GM23338 (cell line): ENCODE results near the gene MFN1. TPM values are rescaled to one million over a fixed set of nuclear protein-coding genes. Genes with fewer than 3 reads are reported as not detected.

ENCODE experiments used
- ATAC-seq: fragments of 200-7000 bp; cut with Tn5 transposase; 3 replicates; pipeline ENCODE4 v1.9.1; 2020
- DNase-seq: peaks from one replicate; pipeline ENCODE4 v3.0.0-alpha.2; 2015; ENCODE audit warnings: low spot score
- H2AFZ ChIP-seq: fragments of 200-600 bp; sonication (generic); 2 replicates; pipeline ENCODE4 v1.8.0; 2016; ENCODE audit warnings: antibody characterized with exemption, mild to moderate bottlenecking, moderate library complexity
- H3F3A ChIP-seq: fragments of 200-600 bp; sonication (generic); replicated peaks from 2 replicates; pipeline ENCODE4 v1.8.0; 2017; ENCODE audit warnings: antibody characterized with exemption, mixed run types, low read depth
- H3K27ac ChIP-seq: fragments of 200-600 bp; sonication (generic); 2 replicates; pipeline ENCODE4 v1.6.1; 2016; ENCODE audit warnings: low read depth
- H3K27me3 ChIP-seq: fragments of 200-600 bp; sonication (generic); 2 replicates; pipeline ENCODE4 v1.8.0; 2016; ENCODE audit warnings: mild to moderate bottlenecking, mixed run types, moderate library complexity; ENCODE audit not compliant: insufficient read depth
- H3K36me3 ChIP-seq: fragments of 200-600 bp; sonication (generic); 2 replicates; pipeline ENCODE4 v1.8.0; 2016; ENCODE audit warnings: mild to moderate bottlenecking; ENCODE audit not compliant: insufficient read depth
- H3K4me1 ChIP-seq: fragments of 200-600 bp; sonication (generic); 2 replicates; pipeline ENCODE4 v1.8.0; 2016; ENCODE audit warnings: mild to moderate bottlenecking, moderate library complexity; ENCODE audit not compliant: insufficient read depth
- H3K4me2 ChIP-seq: fragments of 200-600 bp; sonication (generic); 2 replicates; pipeline ENCODE4 v1.7.1; 2017; ENCODE audit warnings: mixed run types
- H3K4me3 ChIP-seq: fragments of 200-600 bp; sonication (generic); 2 replicates; pipeline ENCODE4 v1.6.1; 2016; ENCODE audit warnings: mixed run types
- H3K79me2 ChIP-seq: fragments of 200-600 bp; sonication (generic); replicated peaks from 2 replicates; pipeline ENCODE4 v1.8.0; 2017; ENCODE audit warnings: mild to moderate bottlenecking; ENCODE audit not compliant: insufficient read depth
- H3K9me2 ChIP-seq: fragments of 200-600 bp; sonication (generic); 2 replicates; pipeline ENCODE4 v1.8.0; 2017; ENCODE audit not compliant: insufficient read depth
- H4K20me1 ChIP-seq: fragments of 200-600 bp; sonication (generic); replicated peaks from 2 replicates; pipeline ENCODE4 v1.8.0; 2017; ENCODE audit warnings: mild to moderate bottlenecking; ENCODE audit not compliant: insufficient read depth
- H3K27ac Mint-ChIP-seq: 2 replicates; pipeline ENCODE4 v1.8.0; 2020; ENCODE audit warnings: inconsistent platforms, mild to moderate bottlenecking, moderate library complexity, mixed read lengths
- H3K27me3 Mint-ChIP-seq: 3 replicates; pipeline ENCODE4 v1.8.0; 2022; ENCODE audit warnings: low read depth, mild to moderate bottlenecking, moderate library complexity, mixed read lengths, inconsistent platforms; ENCODE audit not compliant: insufficient read depth, poor library complexity
- H3K36me3 Mint-ChIP-seq: 3 replicates; pipeline ENCODE4 v1.8.0; 2021; ENCODE audit warnings: low read depth, mild to moderate bottlenecking, inconsistent platforms, moderate library complexity, mixed read lengths
- H3K4me1 Mint-ChIP-seq: 3 replicates; pipeline ENCODE4 v1.8.0; 2020; ENCODE audit warnings: mild to moderate bottlenecking, inconsistent platforms, mixed read lengths
- H3K4me3 Mint-ChIP-seq: 3 replicates; pipeline ENCODE4 v1.8.0; 2021; ENCODE audit warnings: moderate library complexity, mild to moderate bottlenecking, inconsistent platforms, mixed read lengths
- H3K9me3 Mint-ChIP-seq: 3 replicates; pipeline ENCODE4 v1.8.0; 2020; ENCODE audit warnings: moderate library complexity, mild to moderate bottlenecking, inconsistent platforms, mixed read lengths
- CREB1 ChIP-seq: fragments of 250-450 bp; sonication (Bioruptor Pico); IDR thresholded peaks from 2 replicates; pipeline ENCODE4 v1.5.0; 2020; ENCODE audit warnings: low read depth, mild to moderate bottlenecking, moderate library complexity
- JUNB ChIP-seq: IDR thresholded peaks from one replicate; pipeline ENCODE4 v1.6.1; 2016; ENCODE audit warnings: antibody characterized with exemption; ENCODE audit not compliant: unreplicated experiment
- NANOG ChIP-seq: IDR thresholded peaks from 2 replicates; pipeline ENCODE4 v1.6.1; 2016; ENCODE audit warnings: antibody characterized with exemption, borderline replicate concordance
- POLR2AphosphoS5 ChIP-seq: IDR thresholded peaks from 2 replicates; pipeline ENCODE4 v1.6.1; 2016; ENCODE audit warnings: antibody characterized with exemption, low read depth
- ZNF114 ChIP-seq: fragments of 250-450 bp; sonication (Bioruptor Pico); IDR thresholded peaks from 2 replicates; pipeline ENCODE4 v1.5.0; 2020; ENCODE audit warnings: mild to moderate bottlenecking, moderate library complexity
- ZNF331 ChIP-seq: fragments of 250-450 bp; sonication (Bioruptor Pico); IDR thresholded peaks from 2 replicates; pipeline ENCODE4 v1.5.0; 2020; ENCODE audit warnings: low read depth, mild to moderate bottlenecking, moderate library complexity
- long read RNA-seq: library from polyadenylated mRNA; unstranded; transcript quantifications from one replicate; pipeline ENCODE4 v2.0.0, GENCODE V29; 2020; ENCODE audit not compliant: unreplicated experiment
- polyA plus RNA-seq: library from polyadenylated mRNA; unstranded; fragments of >200 nt; fragmentation: Nextera tagmentation; extraction: Ambion mirVana; gene quantifications from 2 replicates; pipeline ENCODE4 v1.2.1, GENCODE V29; 2016
- total RNA-seq: library from RNA; depleted of rRNA; stranded (reverse); fragments of >200 nt; shearing (Covaris generic); gene quantifications from 2 replicates; pipeline ENCODE4 v1.2.3, GENCODE V29; 2014; rRNA removed
- TF ChIP-seq, protein P1 (sequence below): IDR thresholded peaks from 2 replicates; pipeline ENCODE4 v1.6.1; 2016; ENCODE audit warnings: antibody characterized with exemption
- TF ChIP-seq, protein P2 (sequence below): IDR thresholded peaks from one replicate; pipeline ENCODE4 v1.6.1; 2018; ENCODE audit warnings: antibody characterized with exemption; ENCODE audit not compliant: unreplicated experiment

Gene MFN1
- total RNA-seq (31.4 and 36.2 TPM in 2 replicates), polyA plus RNA-seq (12.6 and 16.1 TPM in 2 replicates)
- long read RNA-seq, partial matches to known transcripts = 4 of 5 reads
- long read RNA-seq, other reads (novel, unspliced or antisense) = 1 of 5 reads

DNA sequence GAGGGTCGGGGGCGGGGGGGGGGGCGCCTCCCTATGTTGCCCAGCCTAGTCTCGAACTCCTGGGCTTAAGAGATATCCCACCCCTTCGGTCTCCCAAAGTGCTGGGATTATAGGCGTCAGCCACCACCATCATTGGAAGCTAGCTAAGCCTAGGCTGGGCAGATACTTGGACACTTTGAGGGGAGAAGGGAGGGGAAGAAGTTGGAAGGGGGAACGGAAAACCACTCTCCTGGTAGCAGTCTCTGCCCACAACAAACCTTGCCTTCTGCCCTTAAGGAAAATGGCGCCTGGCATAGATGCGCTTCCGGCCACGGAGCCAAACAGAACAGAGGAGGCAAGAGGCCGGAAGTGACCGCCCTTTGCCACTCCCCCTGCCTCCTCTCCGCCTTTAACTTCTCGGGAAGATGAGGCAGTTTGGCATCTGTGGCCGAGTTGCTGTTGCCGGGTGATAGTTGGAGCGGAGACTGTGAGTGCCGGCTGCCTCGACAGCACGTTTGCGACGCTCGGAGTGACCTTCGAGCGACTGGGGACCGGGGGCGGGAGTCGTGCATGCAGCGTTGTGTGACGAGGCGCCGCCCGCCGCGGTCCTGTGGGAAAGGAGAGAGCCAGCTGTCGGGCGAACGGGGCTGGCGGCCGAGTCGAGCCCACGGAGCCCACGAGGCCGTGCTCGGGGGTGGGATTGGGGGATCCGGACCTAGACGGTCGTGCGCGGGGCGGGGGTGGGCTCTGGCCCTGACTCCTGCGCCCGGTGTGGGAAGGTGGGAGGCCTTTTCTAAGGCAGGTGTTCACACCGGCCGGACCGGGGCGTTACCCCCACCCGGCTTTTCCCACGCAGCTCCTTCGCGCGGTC lies at the start of gene MFN1:
TSS of gene MFN1 (plus strand) at position 365 of the 850 bp plus-strand sequence. CDS start 1,143 bp downstream, outside the sequence.
- Histone ChIP-seq H3K9me2 (no peaks in the 10 kb centered on the region), H3K27me3 (no peaks in the 10 kb centered on the region), H3K79me2 (peaks cover 17% of the 10 kb centered on the region), H2AFZ (peak within 1 kb of the TSS; percentile 88), H3K4me3 (peak within 1 kb of the TSS; percentile 71), H3K4me2 (peak within 1 kb of the TSS; percentile 96), H3K27ac (peak within 1 kb of the TSS; percentile 91), H3K36me3 (peaks cover 16% of the 10 kb centered on the region; the same call in 1 of the 2 replicates), H3F3A (no peaks in the 10 kb centered on the region), H3K4me1 (peaks cover 8% of the 10 kb centered on the region), H4K20me1 (0 out of 2 replicates have a peak, but pooled peaks cover 9% of the 10 kb centered on the region)
- DNase-seq (peak; percentile 98), ATAC-seq (peak; percentile 97)
- H3K9me3 Mint-ChIP-seq = no peaks in the 10 kb centered on the region
- H3K27ac Mint-ChIP-seq = peak within 1 kb of the TSS; percentile 97
- H3K36me3 Mint-ChIP-seq = peaks cover 11% of the 10 kb centered on the region; the same call in 2 of the 3 replicates
- TF ChIP-seq JUNB (no peak), ZNF114 (no peak), ZNF331 (CRISPR knock-in tag) (peak; percentile 61; the same call in 1 of the 2 replicates), CREB1 (CRISPR knock-in tag) (peak; percentile 78), POLR2AphosphoS5 (peak; percentile 93)
- TF ChIP-seq, protein P1, sequence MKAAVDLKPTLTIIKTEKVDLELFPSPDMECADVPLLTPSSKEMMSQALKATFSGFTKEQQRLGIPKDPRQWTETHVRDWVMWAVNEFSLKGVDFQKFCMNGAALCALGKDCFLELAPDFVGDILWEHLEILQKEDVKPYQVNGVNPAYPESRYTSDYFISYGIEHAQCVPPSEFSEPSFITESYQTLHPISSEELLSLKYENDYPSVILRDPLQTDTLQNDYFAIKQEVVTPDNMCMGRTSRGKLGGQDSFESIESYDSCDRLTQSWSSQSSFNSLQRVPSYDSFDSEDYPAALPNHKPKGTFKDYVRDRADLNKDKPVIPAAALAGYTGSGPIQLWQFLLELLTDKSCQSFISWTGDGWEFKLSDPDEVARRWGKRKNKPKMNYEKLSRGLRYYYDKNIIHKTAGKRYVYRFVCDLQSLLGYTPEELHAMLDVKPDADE = peak; percentile 85
- H3K4me3 Mint-ChIP-seq = peak within 1 kb of the TSS; percentile 97
- peaks cover 4% of the 10 kb centered on the region for H3K27me3 Mint-ChIP-seq
- peaks cover 5% of the 10 kb centered on the region; the same call in 2 of the 3 replicates for H3K4me1 Mint-ChIP-seq

DNA sequence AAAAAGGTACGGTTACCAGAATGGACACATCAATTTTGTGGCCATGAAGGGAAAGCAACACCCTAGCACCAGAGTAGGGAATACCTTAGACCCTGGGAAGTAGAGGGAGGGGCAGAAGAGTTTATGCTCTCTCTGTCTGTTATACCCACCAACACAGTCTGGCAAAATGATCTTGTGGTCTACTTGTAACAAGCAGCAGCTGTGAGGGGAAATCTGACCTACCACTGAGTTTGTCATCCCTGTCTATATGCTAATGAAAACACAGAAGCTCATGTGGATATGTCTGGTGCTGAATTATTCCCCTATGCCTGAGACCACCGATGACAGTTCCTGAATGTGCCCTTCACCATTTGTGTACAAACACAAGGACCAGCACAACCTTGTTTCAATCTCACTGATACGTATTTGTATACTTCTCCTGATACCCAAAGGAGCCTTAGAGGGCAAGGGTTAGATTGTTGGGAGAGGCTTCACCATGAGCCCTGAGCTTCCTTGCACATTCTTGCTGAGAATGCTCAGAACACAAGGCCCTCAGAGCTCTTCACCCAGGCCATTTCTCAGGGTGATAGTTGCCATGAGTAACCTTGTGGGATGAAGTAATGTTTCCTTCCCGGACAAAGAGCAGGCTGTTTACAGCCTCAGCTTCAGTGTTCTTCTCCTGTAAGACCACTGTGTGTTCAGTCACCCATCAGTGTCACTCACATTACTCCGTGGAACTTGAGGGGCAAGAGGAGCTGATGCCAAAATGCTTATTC lies 49.4 kb upstream of the MFN1 start:
- Histone ChIP-seq H3K27me3 (no peaks in the 10 kb centered on the region), H2AFZ (no peak overlapping the region)
- TF ChIP-seq ZNF331 (CRISPR knock-in tag) (no peak), ZNF114 (no peak), NANOG (no peak), POLR2AphosphoS5 (no peak)
- TF ChIP-seq, protein P1 = no peak
- TF ChIP-seq, protein P2, sequence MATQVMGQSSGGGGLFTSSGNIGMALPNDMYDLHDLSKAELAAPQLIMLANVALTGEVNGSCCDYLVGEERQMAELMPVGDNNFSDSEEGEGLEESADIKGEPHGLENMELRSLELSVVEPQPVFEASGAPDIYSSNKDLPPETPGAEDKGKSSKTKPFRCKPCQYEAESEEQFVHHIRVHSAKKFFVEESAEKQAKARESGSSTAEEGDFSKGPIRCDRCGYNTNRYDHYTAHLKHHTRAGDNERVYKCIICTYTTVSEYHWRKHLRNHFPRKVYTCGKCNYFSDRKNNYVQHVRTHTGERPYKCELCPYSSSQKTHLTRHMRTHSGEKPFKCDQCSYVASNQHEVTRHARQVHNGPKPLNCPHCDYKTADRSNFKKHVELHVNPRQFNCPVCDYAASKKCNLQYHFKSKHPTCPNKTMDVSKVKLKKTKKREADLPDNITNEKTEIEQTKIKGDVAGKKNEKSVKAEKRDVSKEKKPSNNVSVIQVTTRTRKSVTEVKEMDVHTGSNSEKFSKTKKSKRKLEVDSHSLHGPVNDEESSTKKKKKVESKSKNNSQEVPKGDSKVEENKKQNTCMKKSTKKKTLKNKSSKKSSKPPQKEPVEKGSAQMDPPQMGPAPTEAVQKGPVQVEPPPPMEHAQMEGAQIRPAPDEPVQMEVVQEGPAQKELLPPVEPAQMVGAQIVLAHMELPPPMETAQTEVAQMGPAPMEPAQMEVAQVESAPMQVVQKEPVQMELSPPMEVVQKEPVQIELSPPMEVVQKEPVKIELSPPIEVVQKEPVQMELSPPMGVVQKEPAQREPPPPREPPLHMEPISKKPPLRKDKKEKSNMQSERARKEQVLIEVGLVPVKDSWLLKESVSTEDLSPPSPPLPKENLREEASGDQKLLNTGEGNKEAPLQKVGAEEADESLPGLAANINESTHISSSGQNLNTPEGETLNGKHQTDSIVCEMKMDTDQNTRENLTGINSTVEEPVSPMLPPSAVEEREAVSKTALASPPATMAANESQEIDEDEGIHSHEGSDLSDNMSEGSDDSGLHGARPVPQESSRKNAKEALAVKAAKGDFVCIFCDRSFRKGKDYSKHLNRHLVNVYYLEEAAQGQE = no peak

More for the DNA sequence above, 49.4 kb upstream of the MFN1 start:
- no peak overlapping the region for H3K4me3 ChIP-seq
- no peak for DNase-seq
- no peak overlapping the region for H3K4me2 ChIP-seq
- peaks cover 8% of the 10 kb centered on the region; the same call in 2 of the 3 replicates for H3K4me1 Mint-ChIP-seq
- H3K9me2 ChIP-seq = no peaks in the 10 kb centered on the region
- H3K9me3 Mint-ChIP-seq = peaks cover 10% of the 10 kb centered on the region; the same call in 2 of the 3 replicates
- H3K4me3 Mint-ChIP-seq = no peak overlapping the region
- H3K79me2 ChIP-seq = no peaks in the 10 kb centered on the region
- H3K27me3 Mint-ChIP-seq = no peaks in the 10 kb centered on the region
- no peaks in the 10 kb centered on the region for H3F3A ChIP-seq
- H3K36me3 Mint-ChIP-seq = peaks cover 7% of the 10 kb centered on the region; the same call in 1 of the 3 replicates
- H3K27ac Mint-ChIP-seq = no peak overlapping the region
- H3K27ac ChIP-seq = no peak overlapping the region
- H4K20me1 ChIP-seq = no peaks in the 10 kb centered on the region
- no peaks in the 10 kb centered on the region for H3K36me3 ChIP-seq
- ATAC-seq = no peak
- H3K4me1 ChIP-seq = 0 out of 2 replicates have a peak, but pooled peaks cover 4% of the 10 kb centered on the region
